HCT116 (cell line): ENCODE data around the gene ARHGAP27. TPM values are rescaled to one million over a fixed set of nuclear protein-coding genes. Genes with fewer than 3 reads are reported as not detected.

Experiments
- ATAC-seq: fragments of 200-7000 bp; cut with Tn5 transposase; 2 replicates; pipeline ENCODE4 v1.9.1; 2020; ENCODE audit warnings: mild to moderate bottlenecking, moderate library complexity
- BruUV-seq: library from RNA; stranded (reverse); fragments of 400-500 nt; replicated peaks from 2 replicates; lab custom pipeline; 2021; lab: Mats Ljungman, UMichigan
- CTCF ChIA-PET: fragments of 300-600 bp; sonication (Branson Sonifier 250); formaldehyde crosslinking; loops from one replicate; lab custom pipeline; 2021; ENCODE audit warnings: antibody characterized with exemption; lab: Charles Lee
- POLR2A ChIA-PET: fragments of 300-600, 350-600 bp; sonication (Branson Sonifier 250); formaldehyde crosslinking; loops from one replicate; lab custom pipeline; 2021; ENCODE audit warnings: antibody characterized with exemption; lab: Charles Lee
- RAD21 ChIA-PET, 2 experiments: fragments of 300-600 bp; sonication (Branson Sonifier 250); formaldehyde crosslinking; loops; one replicate each; lab custom pipeline; 2023; ENCODE audit warnings: low total read pairs in 2 of 2; ENCODE audit not compliant: uncharacterized antibody in 2 of 2, unreplicated experiment in 2 of 2, low non-redundant PET in 1 of 2; lab: Charles Lee
- DNase-seq: peaks from one replicate; pipeline ENCODE4 v3.0.0-alpha.2; 2010; ENCODE audit warnings: low read depth, low spot score
- H2AFZ ChIP-seq: fragments of 200-600 bp; shearing (Covaris generic), sonication (generic); 2 replicates; pipeline ENCODE4 v1.6.1; 2017; ENCODE audit warnings: low read depth, mixed run types, mixed read lengths, antibody characterized with exemption, low read length; ENCODE audit not compliant: poor library complexity, severe bottlenecking
- H3K27ac ChIP-seq: 2 replicates; pipeline ENCODE4 v1.5.1; 2012; ENCODE audit warnings: low read depth, low read length
- H3K27me3 ChIP-seq: fragments of 200-600 bp; sonication (generic); 2 replicates; pipeline ENCODE4 v1.6.1; 2016; ENCODE audit warnings: mixed run types, low read length, mixed read lengths; ENCODE audit not compliant: insufficient read depth
- H3K36me3 ChIP-seq, 2 experiments: fragments of 200-500 bp in 1 of 2; fragments of 200-600 bp in 1 of 2; sonication (Bioruptor generic) in 1 of 2; sonication (generic) in 1 of 2; 2 replicates each; pipeline versions ENCODE4 v1.5.1 to v1.6.1; 2014 to 2016; ENCODE audit warnings: low read length in 2 of 2, inconsistent platforms in 1 of 2, mixed read lengths in 1 of 2, mixed run types in 1 of 2; ENCODE audit not compliant: insufficient read depth in 2 of 2, control insufficient read depth in 1 of 2
- H3K4me1 ChIP-seq, 2 experiments: fragments of 200-600 bp in 1 of 2; sonication (generic) in 1 of 2; 2 replicates each; pipeline versions ENCODE4 v1.5.1 to v1.6.1; 2012 to 2017; ENCODE audit warnings: low read length in 2 of 2, inconsistent platforms in 1 of 2, mild to moderate bottlenecking in 1 of 2, mixed read lengths in 1 of 2, mixed run types in 1 of 2, moderate library complexity in 1 of 2; ENCODE audit not compliant: insufficient read depth in 2 of 2, control insufficient read depth in 1 of 2
- H3K4me2 ChIP-seq: fragments of 200-600 bp; sonication (generic); 2 replicates; pipeline ENCODE4 v1.6.1; 2017; ENCODE audit warnings: mixed run types, low read length, mixed read lengths
- H3K4me3 ChIP-seq, 2 experiments: fragments of 200-600 bp in 1 of 2; sonication (generic) in 1 of 2; replicated peaks in 1 of 2; 2 replicates each; pipeline ENCODE4 v1.5.1; 2011 to 2016; ENCODE audit warnings: low read length in 2 of 2, control low read depth in 1 of 2, low read depth in 1 of 2, mild to moderate bottlenecking in 1 of 2, mixed read lengths in 1 of 2, mixed run types in 1 of 2
- H3K79me2 ChIP-seq: fragments of 200-600 bp; sonication (generic); 2 replicates; pipeline ENCODE4 v1.6.1; 2017; ENCODE audit warnings: mild to moderate bottlenecking, mixed run types, low read length, moderate library complexity, mixed read lengths; ENCODE audit not compliant: insufficient read depth
- H3K9ac ChIP-seq: fragments of 200-600 bp; sonication (generic); 2 replicates; pipeline ENCODE4 v1.6.1; 2016; ENCODE audit warnings: low read length, mixed read lengths
- H3K9me2 ChIP-seq: fragments of 200-600 bp; sonication (generic), shearing (Covaris generic); 2 replicates; pipeline ENCODE4 v1.6.1; 2017; ENCODE audit warnings: mixed run types, mild to moderate bottlenecking, moderate library complexity; ENCODE audit not compliant: insufficient read depth
- H3K9me3 ChIP-seq, 2 experiments: fragments of 200-500 bp in 1 of 2; fragments of 200-600 bp in 1 of 2; sonication (Bioruptor generic) in 1 of 2; sonication (generic) in 1 of 2; 2 replicates each; pipeline ENCODE4 v1.6.1; 2014 to 2017; ENCODE audit warnings: low read length in 2 of 2, mixed read lengths in 2 of 2, inconsistent platforms in 1 of 2, low read depth in 1 of 2, mild to moderate bottlenecking in 1 of 2, mixed run types in 1 of 2, moderate library complexity in 1 of 2; ENCODE audit not compliant: control insufficient read depth in 1 of 2, insufficient read depth in 1 of 2
- H4K20me1 ChIP-seq: fragments of 200-600 bp; sonication (generic), shearing (Covaris generic); 2 replicates; pipeline ENCODE4 v1.6.1; 2017; ENCODE audit warnings: mixed run types, mild to moderate bottlenecking, moderate library complexity; ENCODE audit not compliant: insufficient read depth
- SP1 ChIP-seq: IDR thresholded peaks from 2 replicates; pipeline ENCODE4 v1.6.1; 2012; ENCODE audit warnings: low read depth
- YY1 ChIP-seq: IDR thresholded peaks from 2 replicates; pipeline ENCODE4 v1.6.1; 2011; ENCODE audit warnings: low read length, low read depth, moderate library complexity, mild to moderate bottlenecking; ENCODE audit not compliant: insufficient replicate concordance; ENCODE audit errors: extremely low read depth
- ZBTB33 ChIP-seq: IDR thresholded peaks from 2 replicates; pipeline ENCODE4 v1.6.1; 2011; ENCODE audit warnings: mild to moderate bottlenecking, low read length, moderate library complexity; ENCODE audit not compliant: insufficient replicate concordance; ENCODE audit errors: extremely low read depth
- intact Hi-C: fragments of 100-400 bp; cut with micrococcal nuclease; formaldehyde crosslinking; loops from 2 replicates; pipeline ENCODE4 v1.10.0; 2022
- total RNA-seq: library from RNA; stranded (reverse); gene quantifications from one replicate; pipeline ENCODE4 v1.2.1, GENCODE V29; 2021; ENCODE audit not compliant: unreplicated experiment
- TF ChIP-seq, protein P1 (sequence below): IDR thresholded peaks from 2 replicates; pipeline ENCODE4 v1.6.1; 2012; ENCODE audit warnings: low read depth

ARHGAP27 gene
- total RNA-seq, 1 experiment from 2014 or later = 46.7 TPM

- Histone ChIP-seq H3K4me3 (no peak overlapping the region), H3K36me3 (peaks cover 0 to 3% of the 10 kb centered on the region in 2 experiments; a peak in 1 of 4 replicates), H3K27me3 (no peaks in the 10 kb centered on the region), H2AFZ (no peak overlapping the region), H3K4me2 (no peak overlapping the region), H3K27ac (no peak overlapping the region), H3K79me2 (peaks cover 52% of the 10 kb centered on the region), H4K20me1 (no peaks in the 10 kb centered on the region), H3K9ac (no peak overlapping the region), H3K9me3 (no peaks in the 10 kb centered on the region), H3K4me1 (peaks cover 8 to 22% of the 10 kb centered on the region in 2 experiments; a peak in 2 of 4 replicates), H3K9me2 (no peaks in the 10 kb centered on the region)
- ChIA-PET POLR2A (no interaction called here), CTCF (interaction anchor here (0.9 kb wide), 1 partner anchor 20 kb away, joined by 3 read pairs; no protein-coding TSS in a partner anchor), RAD21 (no interaction called here)
- DNase-seq (no peak), ATAC-seq (0 out of 2 replicates have a peak, but pooled peaks have one; percentile 23)
- intact Hi-C loops = no loop called here
- TF ChIP-seq ZBTB33 (no peak), YY1 (no peak), SP1 (no peak)
- TF ChIP-seq, protein P1, sequence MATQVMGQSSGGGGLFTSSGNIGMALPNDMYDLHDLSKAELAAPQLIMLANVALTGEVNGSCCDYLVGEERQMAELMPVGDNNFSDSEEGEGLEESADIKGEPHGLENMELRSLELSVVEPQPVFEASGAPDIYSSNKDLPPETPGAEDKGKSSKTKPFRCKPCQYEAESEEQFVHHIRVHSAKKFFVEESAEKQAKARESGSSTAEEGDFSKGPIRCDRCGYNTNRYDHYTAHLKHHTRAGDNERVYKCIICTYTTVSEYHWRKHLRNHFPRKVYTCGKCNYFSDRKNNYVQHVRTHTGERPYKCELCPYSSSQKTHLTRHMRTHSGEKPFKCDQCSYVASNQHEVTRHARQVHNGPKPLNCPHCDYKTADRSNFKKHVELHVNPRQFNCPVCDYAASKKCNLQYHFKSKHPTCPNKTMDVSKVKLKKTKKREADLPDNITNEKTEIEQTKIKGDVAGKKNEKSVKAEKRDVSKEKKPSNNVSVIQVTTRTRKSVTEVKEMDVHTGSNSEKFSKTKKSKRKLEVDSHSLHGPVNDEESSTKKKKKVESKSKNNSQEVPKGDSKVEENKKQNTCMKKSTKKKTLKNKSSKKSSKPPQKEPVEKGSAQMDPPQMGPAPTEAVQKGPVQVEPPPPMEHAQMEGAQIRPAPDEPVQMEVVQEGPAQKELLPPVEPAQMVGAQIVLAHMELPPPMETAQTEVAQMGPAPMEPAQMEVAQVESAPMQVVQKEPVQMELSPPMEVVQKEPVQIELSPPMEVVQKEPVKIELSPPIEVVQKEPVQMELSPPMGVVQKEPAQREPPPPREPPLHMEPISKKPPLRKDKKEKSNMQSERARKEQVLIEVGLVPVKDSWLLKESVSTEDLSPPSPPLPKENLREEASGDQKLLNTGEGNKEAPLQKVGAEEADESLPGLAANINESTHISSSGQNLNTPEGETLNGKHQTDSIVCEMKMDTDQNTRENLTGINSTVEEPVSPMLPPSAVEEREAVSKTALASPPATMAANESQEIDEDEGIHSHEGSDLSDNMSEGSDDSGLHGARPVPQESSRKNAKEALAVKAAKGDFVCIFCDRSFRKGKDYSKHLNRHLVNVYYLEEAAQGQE = no peak
- no TSS peak for BruUV-seq
Measured at GRCh38 chr17:45414990-45415881, 17.4 kb downstream of the ARHGAP27 start.
